ENCODE data around the gene COLEC12. TPM values are rescaled to one million over a fixed set of nuclear protein-coding genes. Genes with fewer than 3 reads are reported as not detected.

COLEC12 gene
- total RNA-seq (2021; fragmentation: NEBNext Ultra II Directional; extraction: Animal tissue kit (Norgen Biotek cat#: 25700)), result under 1 TPM in 5 of 6 experiments, not detected in 1; 0.05 to 0.21 (median 0.15) TPM
- long read RNA-seq, result 0 reads

DNA sequence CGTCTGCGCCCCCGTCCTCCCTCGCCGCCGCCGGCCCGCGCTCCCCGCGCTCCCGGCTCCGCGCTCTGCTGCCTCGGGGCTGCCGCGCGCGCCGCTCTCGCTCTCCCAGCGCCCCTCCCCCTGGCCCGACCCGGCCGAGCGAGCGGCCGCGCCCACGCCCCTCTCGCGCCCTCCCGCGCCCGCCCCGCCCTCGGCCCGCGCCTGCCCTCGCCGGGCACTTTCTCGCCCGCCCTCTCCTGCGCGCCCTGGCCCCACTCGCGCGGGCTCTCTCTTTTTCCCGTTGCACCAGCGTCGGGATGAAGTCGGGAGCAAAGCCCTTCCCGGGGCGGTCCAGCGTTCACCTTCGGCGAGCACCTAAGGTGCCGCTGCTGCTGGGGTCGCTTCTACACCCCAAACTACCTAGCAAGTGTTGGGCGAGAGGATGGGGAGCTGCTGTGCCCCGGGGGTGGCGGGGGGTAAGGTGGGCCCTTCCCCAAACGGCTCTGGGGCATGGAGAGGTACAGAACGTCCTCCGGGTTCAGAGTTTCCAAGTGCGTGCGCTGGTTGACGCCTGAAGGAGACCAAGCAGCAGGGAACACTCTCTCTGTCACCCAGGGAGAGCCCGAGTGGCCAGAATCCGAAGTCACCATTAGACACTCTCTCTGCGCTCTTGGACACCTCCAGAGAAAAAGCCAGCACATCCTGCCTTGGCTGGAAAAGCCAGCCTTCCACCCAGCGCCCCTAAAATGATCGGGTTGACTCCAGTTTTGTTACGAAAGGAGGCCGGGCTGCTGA lies at the start of gene COLEC12:
COLEC12 (minus strand) TSS at position 70 of the 774 bp plus-strand sequence. CDS start 187 bp downstream, outside the sequence.
- no peaks in the 10 kb centered on the region for H3K36me3 Mint-ChIP-seq (ENCODE audit: low read depth)
- 0 out of 2 replicates have a peak within 1 kb of the TSS, but pooled peaks have one; percentile 26 for H3K27ac Mint-ChIP-seq
- TF ChIP-seq, protein P1, sequence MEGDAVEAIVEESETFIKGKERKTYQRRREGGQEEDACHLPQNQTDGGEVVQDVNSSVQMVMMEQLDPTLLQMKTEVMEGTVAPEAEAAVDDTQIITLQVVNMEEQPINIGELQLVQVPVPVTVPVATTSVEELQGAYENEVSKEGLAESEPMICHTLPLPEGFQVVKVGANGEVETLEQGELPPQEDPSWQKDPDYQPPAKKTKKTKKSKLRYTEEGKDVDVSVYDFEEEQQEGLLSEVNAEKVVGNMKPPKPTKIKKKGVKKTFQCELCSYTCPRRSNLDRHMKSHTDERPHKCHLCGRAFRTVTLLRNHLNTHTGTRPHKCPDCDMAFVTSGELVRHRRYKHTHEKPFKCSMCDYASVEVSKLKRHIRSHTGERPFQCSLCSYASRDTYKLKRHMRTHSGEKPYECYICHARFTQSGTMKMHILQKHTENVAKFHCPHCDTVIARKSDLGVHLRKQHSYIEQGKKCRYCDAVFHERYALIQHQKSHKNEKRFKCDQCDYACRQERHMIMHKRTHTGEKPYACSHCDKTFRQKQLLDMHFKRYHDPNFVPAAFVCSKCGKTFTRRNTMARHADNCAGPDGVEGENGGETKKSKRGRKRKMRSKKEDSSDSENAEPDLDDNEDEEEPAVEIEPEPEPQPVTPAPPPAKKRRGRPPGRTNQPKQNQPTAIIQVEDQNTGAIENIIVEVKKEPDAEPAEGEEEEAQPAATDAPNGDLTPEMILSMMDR (IDR thresholded peaks at IDR 0.05), result no peak
- no peaks in the 10 kb centered on the region for H3K9me3 Mint-ChIP-seq
- peaks cover 52% of the 10 kb centered on the region for H3K27me3 Mint-ChIP-seq (ENCODE audit: insufficient read depth)
- no peak for DNase-seq
- H3K4me3 Mint-ChIP-seq, result peak within 1 kb of the TSS; percentile 79
- H3K4me1 Mint-ChIP-seq (ENCODE audit: low read depth), result peaks cover 14% of the 10 kb centered on the region

DNA sequence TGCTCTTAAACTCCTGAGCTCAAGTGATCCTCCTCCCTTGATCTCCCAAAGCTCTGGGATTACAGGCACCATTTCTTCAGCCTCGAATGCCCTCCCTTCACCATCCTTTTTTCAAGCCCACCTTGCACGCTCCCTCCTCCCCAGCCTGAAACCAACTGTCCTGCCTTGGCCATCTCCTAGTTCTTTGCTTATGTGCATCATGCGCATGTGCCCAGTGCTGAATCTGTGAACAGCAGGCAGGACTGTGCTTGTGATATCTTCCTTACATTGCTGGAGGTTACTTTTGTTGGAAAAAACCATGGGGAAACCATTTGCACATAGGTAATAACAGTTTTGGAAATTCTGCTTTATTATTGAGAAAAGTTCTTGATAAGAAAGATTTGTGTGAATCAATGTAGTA lies 49.5 kb upstream of the COLEC12 start:
- TF ChIP-seq, protein P1 (IDR thresholded peaks at IDR 0.05), result no peak
- no peaks in the 10 kb centered on the region for H3K9me3 Mint-ChIP-seq
- H3K27me3 Mint-ChIP-seq (ENCODE audit: insufficient read depth), result peaks cover 18% of the 10 kb centered on the region
- no peaks in the 10 kb centered on the region for H3K36me3 Mint-ChIP-seq (ENCODE audit: low read depth)
- H3K4me3 Mint-ChIP-seq, result no peak overlapping the region
- H3K4me1 Mint-ChIP-seq (ENCODE audit: low read depth), result no peaks in the 10 kb centered on the region
- DNase-seq, result no peak
- H3K27ac Mint-ChIP-seq, result no peak overlapping the region

DNA sequence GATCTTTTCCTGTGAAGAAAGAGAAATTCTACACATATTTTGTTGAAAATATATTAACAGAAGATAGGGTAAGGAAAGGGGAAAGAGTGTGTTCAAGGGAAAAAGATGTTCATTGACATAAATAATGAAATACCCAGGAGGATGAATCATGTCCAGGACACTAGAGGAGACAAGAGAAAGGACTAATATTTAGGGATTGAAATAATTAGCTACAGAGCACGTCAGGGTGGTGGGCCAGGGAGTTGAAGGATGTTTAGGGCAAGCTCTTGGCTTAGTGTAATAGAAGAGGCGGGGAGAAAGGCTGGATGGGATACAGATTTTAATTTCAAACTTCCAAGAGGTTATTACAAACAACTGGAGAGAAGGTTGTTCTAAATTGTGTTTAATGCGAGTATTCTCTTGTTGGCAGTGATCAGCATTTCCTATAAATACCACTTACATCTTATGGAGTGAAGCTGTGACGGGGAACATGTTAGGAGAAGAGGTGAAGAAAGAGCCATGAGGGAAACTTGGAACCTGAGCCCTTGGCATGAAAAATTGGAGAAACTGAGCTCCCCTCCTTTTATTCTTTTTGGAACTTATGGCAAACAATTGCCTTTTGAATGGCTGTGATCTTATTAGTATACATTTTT lies 43.1 kb upstream of the COLEC12 start:
- no peaks in the 10 kb centered on the region for H3K4me1 Mint-ChIP-seq (ENCODE audit: low read depth)
- H3K4me3 Mint-ChIP-seq, result no peak overlapping the region
- DNase-seq, result no peak
- no peaks in the 10 kb centered on the region for H3K36me3 Mint-ChIP-seq (ENCODE audit: low read depth)
- peaks cover 11% of the 10 kb centered on the region; the same call in 1 of the 2 replicates for H3K27me3 Mint-ChIP-seq (ENCODE audit: insufficient read depth)
- H3K27ac Mint-ChIP-seq, result no peak overlapping the region
- TF ChIP-seq, protein P1 (IDR thresholded peaks at IDR 0.05), result no peak
- no peaks in the 10 kb centered on the region for H3K9me3 Mint-ChIP-seq

DNA sequence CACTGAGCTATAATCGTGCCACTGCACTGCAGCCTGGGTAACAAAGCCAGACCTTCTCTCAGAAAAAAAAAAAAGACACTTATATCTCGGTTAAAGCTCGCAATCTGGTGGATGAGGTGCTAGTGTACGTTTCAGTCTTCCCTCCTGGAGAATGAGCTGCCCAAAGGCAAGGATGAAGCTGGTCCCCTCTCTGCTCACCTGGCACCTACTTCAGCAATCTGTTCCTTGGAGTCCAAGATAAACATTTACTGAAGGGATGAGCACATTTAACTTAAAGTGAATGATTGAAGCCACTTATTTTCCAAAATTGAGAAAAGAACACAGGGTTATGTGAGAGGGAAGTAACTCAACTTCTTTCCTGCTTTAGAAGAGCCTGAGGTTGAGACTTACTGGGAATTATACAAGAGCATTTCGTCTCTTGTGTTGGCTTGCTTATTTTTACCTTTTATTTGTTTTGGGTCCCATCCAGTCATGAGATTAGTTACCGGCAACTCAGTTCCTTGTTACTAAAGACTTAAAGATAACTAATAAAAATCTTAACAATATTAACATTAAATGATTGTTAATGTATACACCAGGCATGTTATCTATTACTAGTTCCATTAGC lies 33.6 kb upstream of the COLEC12 start:
- no peak overlapping the region for H3K27ac Mint-ChIP-seq
- H3K36me3 Mint-ChIP-seq (ENCODE audit: low read depth), result no peaks in the 10 kb centered on the region
- H3K4me1 Mint-ChIP-seq (ENCODE audit: low read depth), result no peaks in the 10 kb centered on the region
- peaks cover 23% of the 10 kb centered on the region for H3K27me3 Mint-ChIP-seq (ENCODE audit: insufficient read depth)
- no peaks in the 10 kb centered on the region for H3K9me3 Mint-ChIP-seq
- no peak overlapping the region for H3K4me3 Mint-ChIP-seq
- TF ChIP-seq, protein P1 (IDR thresholded peaks at IDR 0.05), result no peak
- DNase-seq, result no peak

DNA sequence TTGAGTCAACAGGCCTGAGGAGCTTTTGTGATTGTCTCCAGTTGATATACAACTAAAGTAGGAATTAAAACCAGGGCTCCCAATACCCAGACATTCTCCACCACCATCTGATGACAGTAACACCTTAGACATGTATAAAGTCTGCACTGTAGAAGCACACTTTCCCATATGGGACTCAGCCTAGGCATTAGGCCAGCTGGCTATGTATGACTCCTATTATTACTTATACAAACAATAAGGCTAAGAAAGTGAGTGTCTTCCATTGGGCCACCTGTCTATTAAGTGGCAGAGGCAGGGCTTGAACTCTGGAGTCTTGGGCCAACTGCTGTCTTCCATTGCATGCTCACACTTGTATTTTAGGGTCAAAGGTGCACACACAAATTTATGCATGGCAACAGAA lies 32.1 kb upstream of the COLEC12 start:
- no peaks in the 10 kb centered on the region for H3K36me3 Mint-ChIP-seq (ENCODE audit: low read depth)
- H3K4me3 Mint-ChIP-seq, result no peak overlapping the region
- no peak for DNase-seq
- H3K27ac Mint-ChIP-seq, result no peak overlapping the region
- no peaks in the 10 kb centered on the region for H3K9me3 Mint-ChIP-seq
- TF ChIP-seq, protein P1 (IDR thresholded peaks at IDR 0.05), result no peak
- H3K4me1 Mint-ChIP-seq (ENCODE audit: low read depth), result no peaks in the 10 kb centered on the region
- H3K27me3 Mint-ChIP-seq (ENCODE audit: insufficient read depth), result peaks cover 32% of the 10 kb centered on the region
